GM12874 (cell line): ENCODE data around the gene RASAL2.

Experiments
- TF ChIP-seq, protein P1 (sequence below): IDR thresholded peaks from 2 replicates; pipeline ENCODE4 v1.5.1; 2011; ENCODE audit warnings: low read depth, mild to moderate bottlenecking, control low read depth, low read length, moderate library complexity; ENCODE audit not compliant: insufficient read depth

Gene RASAL2

DNA sequence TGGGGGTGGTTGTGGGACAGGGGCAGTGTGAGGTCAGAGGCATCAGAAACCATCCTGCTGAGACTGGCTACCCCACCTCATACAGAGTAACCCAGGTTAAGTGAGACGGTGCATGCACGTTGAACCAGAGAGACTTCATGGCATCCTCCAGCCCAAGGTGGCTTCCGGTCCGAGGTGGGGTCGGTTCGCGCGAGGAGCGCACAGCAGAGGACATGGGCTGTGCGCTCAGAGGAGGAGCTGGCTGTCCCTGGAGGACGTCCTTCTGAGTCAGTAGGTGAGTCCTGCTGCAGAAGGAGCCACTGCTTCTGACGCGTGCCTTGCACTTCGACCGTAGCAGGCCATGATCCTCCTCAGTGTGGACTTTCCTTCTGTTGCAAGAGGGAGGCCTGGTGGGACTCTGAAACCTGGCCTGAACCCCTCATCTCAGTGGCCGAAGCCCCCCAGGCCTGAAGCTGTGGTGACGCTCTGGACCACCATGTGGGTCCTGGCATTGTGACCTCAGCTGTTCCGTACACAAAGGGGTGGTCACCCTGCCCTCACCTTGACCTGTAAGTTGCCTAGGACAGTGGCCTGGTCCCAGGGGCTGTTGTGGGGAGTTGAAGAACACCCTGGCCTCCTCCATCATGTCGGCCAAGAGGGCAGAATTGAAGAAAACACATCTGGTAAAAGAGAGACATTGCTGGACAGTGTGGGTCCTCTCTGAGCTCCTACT is 418.8 kb downstream of the RASAL2 start, which contains the start of gene TEX35:
Gene TEX35 (plus strand): TSS at position 544 of the 712 bp plus-strand sequence. CDS start 80 bp downstream, at position 624.
- TF ChIP-seq, protein P1, sequence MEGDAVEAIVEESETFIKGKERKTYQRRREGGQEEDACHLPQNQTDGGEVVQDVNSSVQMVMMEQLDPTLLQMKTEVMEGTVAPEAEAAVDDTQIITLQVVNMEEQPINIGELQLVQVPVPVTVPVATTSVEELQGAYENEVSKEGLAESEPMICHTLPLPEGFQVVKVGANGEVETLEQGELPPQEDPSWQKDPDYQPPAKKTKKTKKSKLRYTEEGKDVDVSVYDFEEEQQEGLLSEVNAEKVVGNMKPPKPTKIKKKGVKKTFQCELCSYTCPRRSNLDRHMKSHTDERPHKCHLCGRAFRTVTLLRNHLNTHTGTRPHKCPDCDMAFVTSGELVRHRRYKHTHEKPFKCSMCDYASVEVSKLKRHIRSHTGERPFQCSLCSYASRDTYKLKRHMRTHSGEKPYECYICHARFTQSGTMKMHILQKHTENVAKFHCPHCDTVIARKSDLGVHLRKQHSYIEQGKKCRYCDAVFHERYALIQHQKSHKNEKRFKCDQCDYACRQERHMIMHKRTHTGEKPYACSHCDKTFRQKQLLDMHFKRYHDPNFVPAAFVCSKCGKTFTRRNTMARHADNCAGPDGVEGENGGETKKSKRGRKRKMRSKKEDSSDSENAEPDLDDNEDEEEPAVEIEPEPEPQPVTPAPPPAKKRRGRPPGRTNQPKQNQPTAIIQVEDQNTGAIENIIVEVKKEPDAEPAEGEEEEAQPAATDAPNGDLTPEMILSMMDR, result no peak

DNA sequence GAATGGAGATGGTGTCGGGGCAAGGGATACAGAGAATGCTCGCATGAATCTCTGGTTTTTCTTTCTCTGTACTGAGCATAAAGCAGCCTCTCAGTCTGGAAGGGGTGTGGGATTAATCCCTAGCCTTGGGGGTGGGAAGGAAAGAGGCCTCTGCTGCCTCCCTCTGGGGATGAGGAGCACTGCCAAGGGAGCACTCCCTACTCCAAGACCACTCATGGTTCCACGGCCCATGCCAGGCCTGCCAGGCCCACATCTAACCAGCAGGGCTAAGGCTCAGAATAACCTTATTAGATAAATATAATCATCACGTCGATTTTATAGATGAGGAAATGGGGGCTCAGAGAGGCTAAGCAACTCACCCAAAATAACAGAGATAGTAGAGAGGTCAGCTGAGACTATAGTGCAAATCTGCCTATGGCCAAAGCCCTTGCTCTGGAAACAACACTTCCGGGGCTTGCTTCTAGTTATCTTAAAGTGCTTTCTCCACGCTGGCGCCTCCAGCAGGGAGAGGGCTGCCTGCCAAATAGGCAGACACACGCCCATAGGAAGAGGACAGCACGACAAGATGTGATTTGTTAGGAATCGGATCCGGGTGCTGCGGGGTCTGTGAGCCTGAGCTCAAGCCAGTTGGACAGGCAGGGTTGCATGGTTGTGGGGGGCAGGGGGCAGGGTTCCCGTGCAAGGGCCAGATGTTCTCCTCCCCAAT is 419.5 kb downstream of the RASAL2 start:
- TF ChIP-seq, protein P1, result no peak

DNA sequence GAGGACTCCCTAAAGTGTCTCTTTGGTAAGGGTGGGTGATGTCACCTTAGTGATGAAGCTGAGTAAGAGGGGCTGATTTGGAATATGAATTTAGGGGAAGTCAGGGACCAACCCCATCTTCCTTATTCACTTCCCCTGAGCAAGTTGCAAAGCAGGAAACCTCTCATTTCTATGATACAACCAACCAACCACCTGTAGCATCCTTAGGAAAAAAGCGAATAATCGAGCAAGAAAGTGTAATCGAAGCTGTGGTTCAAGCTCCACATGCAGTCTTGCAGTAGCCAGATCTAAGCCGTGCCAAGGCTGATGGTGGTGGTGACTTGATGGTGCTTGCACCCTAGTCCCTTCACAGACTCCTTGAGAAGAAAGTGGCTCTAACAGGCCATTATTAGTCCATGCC is 422.2 kb downstream of the RASAL2 start:
- TF ChIP-seq, protein P1, result no peak

DNA sequence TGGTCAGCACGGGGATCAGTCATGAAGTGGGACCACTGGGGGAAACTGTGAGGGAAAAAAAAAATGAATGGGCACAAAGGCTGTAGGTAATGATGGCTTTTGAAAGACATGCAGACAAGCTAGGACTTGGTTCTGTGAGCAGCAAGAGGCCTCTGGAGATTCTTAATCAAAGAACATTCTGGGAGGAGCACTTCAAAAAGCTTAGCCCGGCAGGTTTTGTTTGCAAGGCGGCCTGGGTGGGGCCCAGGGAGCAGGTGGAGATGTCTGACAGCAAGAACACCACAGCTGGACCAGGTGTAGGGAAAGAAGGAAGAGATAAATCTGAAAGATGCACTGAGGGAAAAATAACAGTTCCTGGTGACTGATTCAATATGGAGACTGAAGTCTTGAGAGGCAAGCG is 425.0 kb downstream of the RASAL2 start:
- TF ChIP-seq, protein P1, result no peak

DNA sequence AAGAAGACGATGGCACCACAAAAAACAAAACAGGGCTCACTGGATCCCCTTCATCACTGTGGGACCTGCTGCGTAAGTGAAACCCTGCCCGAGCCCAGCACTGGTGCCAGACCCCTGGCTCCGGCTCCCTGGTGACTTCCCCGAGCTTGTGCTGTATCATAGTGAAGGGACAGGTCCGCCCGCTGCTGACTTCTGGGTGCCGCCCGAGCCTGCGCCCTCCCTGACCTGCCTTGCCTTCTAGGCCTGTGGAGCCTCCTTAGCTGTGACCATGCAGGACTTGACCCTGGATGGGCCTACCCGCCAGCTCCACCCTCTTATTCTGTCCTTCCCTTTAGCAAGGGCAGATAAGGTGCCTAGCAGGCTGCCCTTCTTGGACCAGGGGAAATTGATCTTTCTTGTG is 426.9 kb downstream of the RASAL2 start:
- TF ChIP-seq, protein P1, result no peak

DNA sequence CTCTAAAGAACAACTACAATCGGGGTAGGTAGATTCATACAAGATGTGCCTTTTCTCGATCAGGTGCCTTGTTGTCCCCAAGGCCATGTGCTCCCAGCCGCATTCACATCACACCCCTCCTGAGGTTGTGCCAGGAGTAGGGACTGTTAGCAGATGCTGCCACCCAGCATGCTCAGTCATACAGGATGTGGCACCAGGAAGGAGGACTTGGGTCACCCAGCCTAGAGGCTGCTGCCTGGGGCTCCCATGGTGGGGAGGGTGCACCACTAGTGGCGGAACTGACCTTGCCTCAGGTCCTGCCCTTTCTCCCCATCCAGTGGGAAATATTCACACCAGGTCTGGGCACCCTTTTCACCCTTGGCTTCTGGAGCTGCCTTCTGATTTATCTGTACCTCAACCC is 427.3 kb downstream of the RASAL2 start:
- TF ChIP-seq, protein P1, result no peak

DNA sequence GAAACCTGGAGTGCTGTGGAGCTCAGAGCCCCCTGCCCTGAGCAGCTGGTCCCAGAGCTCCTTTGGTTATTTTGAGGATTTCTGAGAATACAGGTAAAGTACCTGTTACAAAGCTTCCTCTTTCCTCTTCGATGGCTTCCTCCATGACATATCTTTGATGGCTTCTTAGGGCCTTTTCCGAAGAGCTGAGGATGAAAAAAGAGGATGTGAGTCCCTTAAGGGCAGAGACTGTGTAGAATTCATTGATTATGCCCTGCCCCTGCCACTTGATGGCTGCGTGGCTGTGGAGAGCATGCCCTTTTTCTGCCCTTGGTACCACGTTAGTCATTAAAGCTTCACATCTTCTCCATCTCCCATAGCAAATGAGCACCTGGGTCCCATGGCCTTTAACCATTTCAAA is 433.2 kb downstream of the RASAL2 start:
- TF ChIP-seq, protein P1, result no peak
